Epithelial cell of esophagus (primary cell): ENCODE data around the gene SPRTN.
A peak's percentile ranks its signal among the peaks of the same experiment; 100 is the strongest.

Experiments used
- DNase-seq: peaks from one replicate; pipeline ENCODE4 v3.0.0; 2010; ENCODE audit warnings: low read depth
- H3K4me3 ChIP-seq: 2 replicates; pipeline ENCODE4 v1.5.1; 2011; ENCODE audit warnings: mild to moderate bottlenecking, low read length, control low read depth
- CTCF ChIP-seq: IDR thresholded peaks from 2 replicates; pipeline ENCODE4 v1.5.1; 2011; ENCODE audit warnings: low read depth, mild to moderate bottlenecking, low read length, control low read depth, inconsistent platforms; ENCODE audit not compliant: insufficient read depth; ENCODE audit errors: missing control alignments

Gene SPRTN

GRCh38 chr1:231376101-231376500, 38.0 kb downstream of the SPRTN start:
- DNase-seq, result peak; percentile 34
- no peak overlapping the region for H3K4me3 ChIP-seq
- TF ChIP-seq CTCF, result no peak

- TF ChIP-seq CTCF, result no peak
- H3K4me3 ChIP-seq, result no peak overlapping the region
- no peak for DNase-seq
Observed at GRCh38 chr1:231376875-231377549, 38.9 kb downstream of the SPRTN start.

- peak; percentile 44 for DNase-seq
- no peak overlapping the region for H3K4me3 ChIP-seq
- peak; percentile 18 for TF ChIP-seq CTCF
Observed at GRCh38 chr1:231381729-231382128, 43.6 kb downstream of the SPRTN start.

GRCh38 chr1:231382426-231382825, 44.3 kb downstream of the SPRTN start:
- no peak for TF ChIP-seq CTCF
- no peak for DNase-seq
- H3K4me3 ChIP-seq, result no peak overlapping the region

- no peak for TF ChIP-seq CTCF
- DNase-seq, result peak; percentile 93
- H3K4me3 ChIP-seq, result no peak overlapping the region
Observed at GRCh38 chr1:231383159-231383860, 45.2 kb downstream of the SPRTN start.

- H3K4me3 ChIP-seq, result no peak overlapping the region
- TF ChIP-seq CTCF, result no peak
- no peak for DNase-seq
Observed at GRCh38 chr1:231384696-231385415, 46.8 kb downstream of the SPRTN start.

- no peak for TF ChIP-seq CTCF
- DNase-seq, result peak; percentile 75
- H3K4me3 ChIP-seq, result no peak overlapping the region
Observed at GRCh38 chr1:231385416-231385748, 47.3 kb downstream of the SPRTN start.
